ENCODE measurements around the gene BSG.

GRCh38 chr19:525857-526419 is 46.5 kb upstream of the BSG start:
- TF ChIP-seq POLR2A (IDR thresholded peaks at IDR 0.05; ENCODE audit: low read depth, low read length), result no peak
- TF ChIP-seq TAF1 (IDR thresholded peaks at IDR 0.05; ENCODE audit: low read depth, low read length), result no peak

Measured in GM12891 (cell line).